Naive thymus-derived CD4-positive, alpha-beta T cell (primary cell): ENCODE results near the gene NPC1. TPM values are rescaled to one million over a fixed set of nuclear protein-coding genes. Genes with fewer than 3 reads are reported as not detected.
A peak's percentile ranks its signal among the peaks of the same experiment; 100 is the strongest.
"Not testable (repeated sequence)": the region's sequence is repeated elsewhere in the genome, so short reads cannot be mapped to it uniquely, and the experiment has no call there.

Experiments
- ATAC-seq: fragments of 150-1000 bp; cut with Tn5 transposase; 2 replicates; pipeline ENCODE4 v1.10.0; 2021; ENCODE audit warnings: mild to moderate bottlenecking, moderate library complexity
- CTCF ChIA-PET: fragments of 350-600 bp; sonication (Branson Sonifier 250); formaldehyde crosslinking; loops from one replicate; lab custom pipeline; 2021; ENCODE audit warnings: antibody characterized with exemption; lab: Charles Lee
- POLR2A ChIA-PET: fragments of 350-600 bp; sonication (Branson Sonifier 250); formaldehyde crosslinking; loops from one replicate; lab custom pipeline; 2021; ENCODE audit warnings: antibody characterized with exemption, inconsistent platforms; lab: Charles Lee
- DNase-seq, 9 donors: peaks; one replicate each; pipeline versions ENCODE4 v3.0.0 to v3.0.0-alpha.2; 2020 to 2022; ENCODE audit warnings: mixed read lengths in 1 of 9
- H3K27ac ChIP-seq: one replicate; pipeline ENCODE4 v1.7.0; 2013; ENCODE audit warnings: mild to moderate bottlenecking, low read depth, low read length, moderate library complexity
- H3K27me3 ChIP-seq, 2 donors: one replicate each; pipeline ENCODE4 v1.7.0; 2013; ENCODE audit warnings: low read length in 2 of 2, mild to moderate bottlenecking in 2 of 2, moderate library complexity in 2 of 2; ENCODE audit not compliant: control insufficient read depth in 2 of 2, insufficient read depth in 2 of 2
- H3K36me3 ChIP-seq, 3 experiments: 1 replicate in 2 of 3; 2 replicates in 1 of 3; pipeline ENCODE4 v1.7.0; 2013; ENCODE audit warnings: low read length in 3 of 3, mild to moderate bottlenecking in 3 of 3, moderate library complexity in 1 of 3; ENCODE audit not compliant: insufficient read depth in 3 of 3, control insufficient read depth in 2 of 3
- H3K4me1 ChIP-seq, 2 donors: one replicate each; pipeline ENCODE4 v1.7.0; 2013; ENCODE audit warnings: low read length in 2 of 2, mild to moderate bottlenecking in 2 of 2, moderate library complexity in 1 of 2; ENCODE audit not compliant: control insufficient read depth in 2 of 2, insufficient read depth in 2 of 2
- H3K4me3 ChIP-seq: 2 replicates; pipeline ENCODE4 v1.7.0; 2013; ENCODE audit warnings: mild to moderate bottlenecking, low read length
- H3K9me3 ChIP-seq, 3 experiments: 1 replicate in 2 of 3; 2 replicates in 1 of 3; pipeline ENCODE4 v1.7.0; 2013; ENCODE audit warnings: low read length in 3 of 3; ENCODE audit not compliant: control insufficient read depth in 2 of 3
- H3K27ac Mint-ChIP-seq, 9 donors: one replicate each; pipeline ENCODE4 v1.8.0; 2020 to 2022; ENCODE audit warnings: mixed read lengths in 9 of 9, mild to moderate bottlenecking in 8 of 9, moderate library complexity in 5 of 9, inconsistent platforms in 2 of 9
- H3K27me3 Mint-ChIP-seq, 5 donors: one replicate each; pipeline ENCODE4 v1.8.0; 2021 to 2022; ENCODE audit warnings: mixed read lengths in 5 of 5, mild to moderate bottlenecking in 1 of 5
- H3K36me3 Mint-ChIP-seq, 5 donors: one replicate each; pipeline ENCODE4 v1.8.0; 2020 to 2022; ENCODE audit warnings: mixed read lengths in 5 of 5, mild to moderate bottlenecking in 3 of 5, inconsistent platforms in 1 of 5
- H3K4me1 Mint-ChIP-seq, 7 donors: one replicate each; pipeline ENCODE4 v1.8.0; 2020 to 2022; ENCODE audit warnings: mixed read lengths in 7 of 7, mild to moderate bottlenecking in 3 of 7, inconsistent platforms in 1 of 7
- H3K4me3 Mint-ChIP-seq, 10 donors: one replicate each; pipeline ENCODE4 v1.8.0; 2020 to 2022; ENCODE audit warnings: mild to moderate bottlenecking in 10 of 10, mixed read lengths in 10 of 10, moderate library complexity in 6 of 10, inconsistent platforms in 2 of 10
- H3K9me3 Mint-ChIP-seq, 11 donors: one replicate each; pipeline ENCODE4 v1.8.0; 2020 to 2022; ENCODE audit warnings: mixed read lengths in 11 of 11, mild to moderate bottlenecking in 4 of 11, inconsistent platforms in 1 of 11, moderate library complexity in 1 of 11
- intact Hi-C, 2 donors: fragments of 100-400 bp; cut with micrococcal nuclease; formaldehyde crosslinking; loops; one replicate each; pipeline ENCODE4 v1.15.1; 2023
- polyA plus RNA-seq, 2 donors: library from polyadenylated mRNA; unstranded; fragments of 300-500 nt; fragmentation: Illumina TruSeq; gene quantifications; one replicate each; pipeline ENCODE4 v1.2.3, GENCODE V29; 2021
- total RNA-seq, 6 experiments: library from RNA in 5 of 6; stranded (reverse) in 5 of 6; gene quantifications; 1 replicate in 5 of 6; 2 replicates in 1 of 6; pipeline ENCODE4 v1.2.3 and lab custom pipeline; 2021 to 2026

NPC1 gene
- total and polyA plus RNA-seq, 7 experiments from 2014 or later, result 4.6 to 49.3 (median 29.9) TPM

- ATAC-seq, result no peak
- peaks cover 11 to 65% (median 22%) of the 10 kb centered on the region in 3 experiments for H3K36me3 ChIP-seq
- Mint-ChIP-seq H3K27me3 (no peaks in the 10 kb centered on the region), H3K4me3 (no peak overlapping the region), H3K27ac (no peak overlapping the region), H3K36me3 (peaks cover 9 to 65% (median 40%) of the 10 kb centered on the region in 5 donors), H3K4me1 (peaks cover 0 to 8% (median 0%) of the 10 kb centered on the region in 7 donors), H3K9me3 (no peaks in the 10 kb centered on the region)
- intact Hi-C loops, result no loop called here
- H3K4me3 ChIP-seq, result no peak overlapping the region
- ChIA-PET CTCF (interaction anchor here (0.6 to 0.9 kb wide), 2 partner anchors 31 to 43 kb away, joined by 3 to 4 read pairs; no protein-coding TSS in a partner anchor), POLR2A (no interaction called here)
- H3K27me3 ChIP-seq, result no peaks in the 10 kb centered on the region
- H3K27ac ChIP-seq, result no peak overlapping the region
- no peaks in the 10 kb centered on the region for H3K9me3 ChIP-seq
- no peak for DNase-seq
- H3K4me1 ChIP-seq, result peaks cover 0 to 5% of the 10 kb centered on the region in 2 donors
These were observed 26.1 kb downstream of the NPC1 start for GRCh38 chr18:23560186-23560585.

- peaks cover 9 to 69% (median 48%) of the 10 kb centered on the region in 5 donors for H3K36me3 Mint-ChIP-seq
- H3K9me3 Mint-ChIP-seq, ATAC-seq, H3K27me3 Mint-ChIP-seq, intact Hi-C loops, H3K27me3 ChIP-seq, DNase-seq, H3K4me1 ChIP-seq, H3K4me1 Mint-ChIP-seq, H3K4me3 Mint-ChIP-seq, H3K9me3 ChIP-seq, H3K4me3 ChIP-seq, H3K27ac Mint-ChIP-seq, POLR2A ChIA-PET, H3K27ac ChIP-seq: not testable (repeated sequence)
- CTCF ChIA-PET, result interaction anchor here (1.0 kb wide), 1 partner anchor 31 kb away, joined by 3 read pairs; no protein-coding TSS in a partner anchor
- peaks cover 11 to 77% (median 41%) of the 10 kb centered on the region in 3 experiments for H3K36me3 ChIP-seq
These were observed 28.8 kb downstream of the NPC1 start for GRCh38 chr18:23557511-23557910.

- peaks cover 11 to 85% (median 41%) of the 10 kb centered on the region in 3 experiments for H3K36me3 ChIP-seq
- POLR2A ChIA-PET, result interaction anchor here (0.5 kb wide), 1 partner anchor 31 kb away, joined by 4 read pairs; no protein-coding TSS in a partner anchor
- no peak for ATAC-seq
These were observed 30.0 kb downstream of the NPC1 start for GRCh38 chr18:23556145-23556780.

GRCh38 chr18:23553887-23554286 lies 32.4 kb downstream of the NPC1 start:
- Mint-ChIP-seq H3K4me3 (no peak overlapping the region), H3K27ac (no peak overlapping the region), H3K9me3 (no peaks in the 10 kb centered on the region), H3K4me1 (peaks cover 0 to 9% (median 0%) of the 10 kb centered on the region in 7 donors), H3K36me3 (peaks cover 13 to 66% (median 46%) of the 10 kb centered on the region in 5 donors), H3K27me3 (no peaks in the 10 kb centered on the region)
- DNase-seq (no peak), ATAC-seq (no peak)
- Histone ChIP-seq H3K36me3 (peaks cover 11 to 80% (median 45%) of the 10 kb centered on the region in 3 experiments), H3K27ac (no peak overlapping the region), H3K4me3 (no peak overlapping the region), H3K27me3 (no peaks in the 10 kb centered on the region), H3K9me3 (no peaks in the 10 kb centered on the region), H3K4me1 (no peaks in the 10 kb centered on the region)
- intact Hi-C loops, result no loop called here
- ChIA-PET POLR2A (no interaction called here), CTCF (no interaction called here)

More at GRCh38 chr18:23556145-23556780, 30.0 kb downstream of the NPC1 start:
- CTCF ChIA-PET, result interaction anchor here (0.6 kb wide), 1 partner anchor 425 kb away, joined by 3 read pairs; no protein-coding TSS in a partner anchor
- no peak for DNase-seq
- peaks cover 16 to 73% (median 51%) of the 10 kb centered on the region in 5 donors for H3K36me3 Mint-ChIP-seq
- H3K4me1 Mint-ChIP-seq, result peaks cover 0 to 9% (median 0%) of the 10 kb centered on the region in 7 donors
- Histone ChIP-seq H3K4me3 (no peak overlapping the region), H3K27ac (no peak overlapping the region), H3K27me3 (no peaks in the 10 kb centered on the region), H3K4me1 (no peaks in the 10 kb centered on the region), H3K9me3 (no peaks in the 10 kb centered on the region)
- no peak overlapping the region for H3K4me3 Mint-ChIP-seq
- intact Hi-C loops, result no loop called here
- no peaks in the 10 kb centered on the region for H3K27me3 Mint-ChIP-seq
- no peaks in the 10 kb centered on the region for H3K9me3 Mint-ChIP-seq
- H3K27ac Mint-ChIP-seq, result no peak overlapping the region

GRCh38 chr18:23552505-23552904 lies 33.8 kb downstream of the NPC1 start:
- ChIA-PET CTCF (interaction anchor here (0.5 kb wide), 1 partner anchor 51 kb away, joined by 3 read pairs; no protein-coding TSS in a partner anchor), POLR2A (interaction anchor here (0.7 kb wide), 1 partner anchor 12 kb away, joined by 3 read pairs; no protein-coding TSS in a partner anchor)
- ATAC-seq, result no peak
- DNase-seq, result no peak
- Histone ChIP-seq H3K4me1 (no peaks in the 10 kb centered on the region), H3K9me3 (no peaks in the 10 kb centered on the region), H3K36me3 (peaks cover 11 to 78% (median 42%) of the 10 kb centered on the region in 3 experiments), H3K27me3 (no peaks in the 10 kb centered on the region), H3K4me3 (no peak overlapping the region), H3K27ac (no peak overlapping the region)
- intact Hi-C loops, result no loop called here
- H3K4me1 Mint-ChIP-seq, result peaks cover 0 to 9% (median 0%) of the 10 kb centered on the region in 7 donors
- H3K4me3 Mint-ChIP-seq, result no peak overlapping the region
- no peaks in the 10 kb centered on the region for H3K9me3 Mint-ChIP-seq
- H3K27ac Mint-ChIP-seq, result peak overlapping the region in 2 of 9 donors; percentile 13 to 66
- no peaks in the 10 kb centered on the region for H3K27me3 Mint-ChIP-seq
- H3K36me3 Mint-ChIP-seq, result peaks cover 13 to 61% (median 47%) of the 10 kb centered on the region in 5 donors

- Mint-ChIP-seq H3K27me3 (no peaks in the 10 kb centered on the region), H3K36me3 (peaks cover 13 to 61% (median 45%) of the 10 kb centered on the region in 5 donors), H3K4me1 (peaks cover 0 to 9% (median 0%) of the 10 kb centered on the region in 7 donors), H3K9me3 (no peaks in the 10 kb centered on the region), H3K27ac (no peak overlapping the region), H3K4me3 (no peak overlapping the region)
- H3K27ac ChIP-seq, result no peak overlapping the region
- no peaks in the 10 kb centered on the region for H3K4me1 ChIP-seq
- ATAC-seq, result no peak
- peaks cover 11 to 76% (median 44%) of the 10 kb centered on the region in 3 experiments for H3K36me3 ChIP-seq
- DNase-seq, result no peak
- intact Hi-C loops, result no loop called here
- no peaks in the 10 kb centered on the region for H3K27me3 ChIP-seq
- ChIA-PET POLR2A (no interaction called here), CTCF (no interaction called here)
- H3K4me3 ChIP-seq, result no peak overlapping the region
- H3K9me3 ChIP-seq, result no peaks in the 10 kb centered on the region
These were observed 34.3 kb downstream of the NPC1 start for GRCh38 chr18:23551978-23552377.
